ENCODE results near the gene GOLGB1.

Gene GOLGB1

DNA sequence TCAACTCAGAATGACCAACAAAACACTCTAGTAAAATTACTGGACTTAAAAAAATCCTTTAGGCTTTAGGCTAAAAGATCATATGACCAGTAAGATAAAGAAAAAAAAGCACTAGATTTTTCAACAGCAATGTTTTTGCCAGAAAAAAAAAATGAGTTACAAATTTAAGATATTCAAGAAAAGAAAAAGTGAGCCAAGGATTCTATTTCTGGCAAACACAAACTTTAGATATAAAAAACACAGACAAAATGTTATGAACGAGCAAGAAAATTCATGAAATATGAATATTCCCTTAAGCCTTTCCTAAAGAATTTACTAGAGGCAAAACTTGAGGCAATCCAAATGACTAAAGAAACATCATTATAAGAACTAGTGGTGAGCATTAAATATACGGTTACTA, 8.6 kb downstream of the GOLGB1 start:
- no peak overlapping the region for H3K4me3 ChIP-seq (ENCODE audit: low read length)
- TF ChIP-seq, protein P1, sequence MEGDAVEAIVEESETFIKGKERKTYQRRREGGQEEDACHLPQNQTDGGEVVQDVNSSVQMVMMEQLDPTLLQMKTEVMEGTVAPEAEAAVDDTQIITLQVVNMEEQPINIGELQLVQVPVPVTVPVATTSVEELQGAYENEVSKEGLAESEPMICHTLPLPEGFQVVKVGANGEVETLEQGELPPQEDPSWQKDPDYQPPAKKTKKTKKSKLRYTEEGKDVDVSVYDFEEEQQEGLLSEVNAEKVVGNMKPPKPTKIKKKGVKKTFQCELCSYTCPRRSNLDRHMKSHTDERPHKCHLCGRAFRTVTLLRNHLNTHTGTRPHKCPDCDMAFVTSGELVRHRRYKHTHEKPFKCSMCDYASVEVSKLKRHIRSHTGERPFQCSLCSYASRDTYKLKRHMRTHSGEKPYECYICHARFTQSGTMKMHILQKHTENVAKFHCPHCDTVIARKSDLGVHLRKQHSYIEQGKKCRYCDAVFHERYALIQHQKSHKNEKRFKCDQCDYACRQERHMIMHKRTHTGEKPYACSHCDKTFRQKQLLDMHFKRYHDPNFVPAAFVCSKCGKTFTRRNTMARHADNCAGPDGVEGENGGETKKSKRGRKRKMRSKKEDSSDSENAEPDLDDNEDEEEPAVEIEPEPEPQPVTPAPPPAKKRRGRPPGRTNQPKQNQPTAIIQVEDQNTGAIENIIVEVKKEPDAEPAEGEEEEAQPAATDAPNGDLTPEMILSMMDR (conservative IDR thresholded peaks at IDR 0.05; ENCODE audit: low read depth, low read length) = no peak
- no peak for DNase-seq (ENCODE audit: low read depth)

DNA sequence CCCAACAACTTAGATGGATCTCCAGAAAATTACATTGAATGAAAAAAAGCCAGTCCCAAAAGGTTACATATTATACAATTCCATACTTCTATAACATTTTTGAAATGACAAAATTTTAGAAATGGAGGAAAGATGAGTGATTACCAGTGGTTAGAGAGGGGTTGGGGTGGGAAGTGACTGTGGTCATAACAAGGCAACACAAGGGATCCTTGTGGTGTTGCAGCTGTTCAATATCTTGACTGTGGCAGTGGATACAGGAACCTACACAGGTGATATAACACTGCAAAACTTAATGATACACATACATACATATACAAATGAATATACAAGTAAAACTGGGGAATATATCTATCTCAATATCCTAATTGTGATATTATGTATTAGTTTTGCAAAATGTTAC, 9.6 kb downstream of the GOLGB1 start:
- TF ChIP-seq, protein P1 (conservative IDR thresholded peaks at IDR 0.05; ENCODE audit: low read depth, low read length) = no peak
- no peak for DNase-seq (ENCODE audit: low read depth)
- no peak overlapping the region for H3K4me3 ChIP-seq (ENCODE audit: low read length)

DNA sequence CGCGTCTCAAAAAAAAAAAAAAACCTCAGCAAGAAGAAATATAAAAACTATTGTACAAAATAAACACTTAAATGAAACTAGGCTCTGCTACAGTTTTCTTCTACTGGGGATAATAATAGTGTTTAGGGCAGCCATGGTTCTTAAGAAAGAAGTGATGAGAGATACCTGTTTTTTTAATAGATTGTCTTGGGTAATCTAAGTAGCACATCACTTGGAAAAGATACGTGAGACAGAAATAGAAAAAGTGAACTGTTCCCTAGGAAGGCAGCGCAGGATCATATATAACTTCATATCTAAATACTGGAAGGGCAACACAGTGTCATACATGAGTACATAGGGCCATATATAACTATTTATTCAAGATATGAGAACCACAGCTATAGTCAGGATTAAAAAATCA, 11.9 kb downstream of the GOLGB1 start:
- TF ChIP-seq, protein P1 (conservative IDR thresholded peaks at IDR 0.05; ENCODE audit: low read depth, low read length) = no peak
- no peak overlapping the region for H3K4me3 ChIP-seq (ENCODE audit: low read length)

DNA sequence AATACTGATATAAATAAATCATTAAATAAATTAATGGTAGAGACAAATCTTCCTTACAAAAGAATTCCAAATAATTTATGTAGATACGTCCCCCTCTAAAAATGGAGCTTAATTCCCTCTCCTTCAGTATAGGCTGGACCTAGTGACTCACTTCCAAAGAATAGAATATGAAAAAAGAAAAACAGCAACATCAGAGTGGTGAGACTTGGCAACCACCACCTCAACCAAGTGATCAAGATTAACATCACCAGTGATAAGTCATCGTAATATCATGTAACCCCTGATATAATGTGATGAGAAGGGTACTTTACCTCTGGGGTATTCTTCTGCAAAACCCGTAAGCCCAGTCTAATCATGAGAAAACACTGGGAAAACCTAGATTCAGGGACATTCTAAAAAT, 13.4 kb downstream of the GOLGB1 start:
- no peak for DNase-seq (ENCODE audit: low read depth)
- no peak overlapping the region for H3K4me3 ChIP-seq (ENCODE audit: low read length)
- TF ChIP-seq, protein P1 (conservative IDR thresholded peaks at IDR 0.05; ENCODE audit: low read depth, low read length) = no peak

More for the DNA sequence above, 11.9 kb downstream of the GOLGB1 start:
- DNase-seq (ENCODE audit: low read depth) = no peak

DNA sequence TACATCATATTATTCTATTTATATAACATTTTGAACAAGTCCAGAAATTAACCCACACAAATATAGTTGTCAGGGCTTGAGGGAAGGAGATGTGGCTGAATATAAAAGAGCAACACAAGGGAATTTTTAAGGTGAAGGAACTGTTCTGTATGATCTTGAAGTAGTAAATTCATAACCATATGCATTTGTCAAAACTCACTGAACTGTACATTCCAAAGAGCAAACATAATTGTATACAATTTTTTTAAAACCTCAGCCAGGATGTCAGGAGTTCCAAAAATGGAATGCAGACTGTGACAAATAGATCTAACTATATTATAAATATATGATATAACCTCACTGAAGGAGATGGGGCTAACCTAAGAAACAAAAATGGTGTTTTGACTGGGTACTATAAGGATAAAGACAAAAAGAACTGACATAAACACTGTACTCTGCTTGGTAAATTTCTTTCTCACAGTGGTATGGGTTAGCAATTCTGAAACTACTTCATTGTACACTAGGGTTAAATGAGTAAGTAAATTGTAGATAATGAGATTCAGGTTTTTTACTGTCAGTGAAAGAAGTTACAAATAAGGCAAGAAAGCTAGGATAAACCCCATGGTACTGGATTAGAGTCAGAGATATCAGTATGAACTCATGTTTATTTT, 14.4 kb downstream of the GOLGB1 start:
- no peak overlapping the region for H3K4me3 ChIP-seq (ENCODE audit: low read length)
- DNase-seq (ENCODE audit: low read depth) = no peak
- TF ChIP-seq, protein P1 (conservative IDR thresholded peaks at IDR 0.05; ENCODE audit: low read depth, low read length) = no peak

DNA sequence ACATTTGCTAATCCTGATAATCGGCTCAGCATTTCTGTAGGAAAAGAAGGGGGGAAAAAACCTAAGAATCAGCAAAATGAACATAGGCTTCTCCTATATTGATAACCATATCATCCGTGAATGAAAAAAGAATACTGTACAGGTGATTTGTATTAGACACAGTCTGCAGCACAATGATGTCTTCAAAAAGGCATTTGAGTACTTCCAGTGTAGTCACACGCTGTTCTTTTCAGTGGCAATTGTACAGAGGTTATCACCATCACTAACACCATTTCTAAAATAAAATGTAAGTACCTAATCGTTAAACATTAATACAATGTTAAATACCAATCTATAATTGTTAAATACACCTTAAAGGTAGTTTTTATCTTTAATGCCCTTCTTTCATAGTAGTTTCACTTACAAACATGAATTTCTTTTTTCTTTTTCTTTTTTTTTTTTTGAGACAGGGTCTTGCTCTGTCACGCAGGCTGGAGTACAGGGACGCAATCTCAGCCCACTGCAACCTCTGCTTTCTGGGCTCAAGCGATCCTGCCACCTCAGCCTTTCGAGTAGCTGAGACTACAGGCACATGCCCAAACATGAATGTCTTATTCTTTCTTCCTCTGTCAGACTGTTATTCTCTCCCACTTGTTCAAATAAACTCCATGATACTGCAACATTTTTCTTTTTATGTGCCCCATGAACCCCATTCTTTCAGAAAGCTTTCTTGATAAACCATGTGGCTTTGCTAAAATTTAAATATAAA, 18.4 kb downstream of the GOLGB1 start:
- TF ChIP-seq, protein P1 (conservative IDR thresholded peaks at IDR 0.05; ENCODE audit: low read depth, low read length) = no peak
- H3K4me3 ChIP-seq (ENCODE audit: low read length) = no peak overlapping the region
- no peak for DNase-seq (ENCODE audit: low read depth)

DNA sequence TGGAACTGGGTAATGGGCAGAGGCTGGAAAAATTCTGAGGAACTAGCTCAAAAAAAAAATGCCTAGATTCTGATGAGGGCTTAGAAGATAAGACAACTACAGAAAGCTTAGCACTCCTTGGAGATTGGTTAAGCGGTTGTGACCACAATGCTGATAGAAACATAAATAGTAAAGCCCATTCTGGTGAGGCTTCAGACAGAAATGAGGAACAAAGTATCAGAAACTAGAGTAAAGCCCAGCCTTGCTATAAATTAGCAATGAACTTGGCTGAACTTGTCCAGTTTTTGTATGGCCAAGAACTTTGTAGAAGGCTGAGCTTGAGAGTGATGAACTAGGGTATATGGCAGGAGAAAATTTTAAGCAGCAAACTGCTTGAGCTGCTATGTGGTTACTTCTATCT, 25.4 kb downstream of the GOLGB1 start:
- TF ChIP-seq, protein P1 (conservative IDR thresholded peaks at IDR 0.05; ENCODE audit: low read depth, low read length) = no peak
- no peak for DNase-seq (ENCODE audit: low read depth)
- H3K4me3 ChIP-seq (ENCODE audit: low read length) = no peak overlapping the region

Data from retinal pigment epithelial cell (primary cell).